ENCODE results near the gene P2RX2.

GRCh38 chr12:132579744-132580143, 38.8 kb upstream of the P2RX2 start:
- TF ChIP-seq CTCF (IDR thresholded peaks at IDR 0.05) (no peak), POLR2AphosphoS5 (IDR thresholded peaks at IDR 0.05) (no peak)
